PC-9 (cell line): ENCODE measurements around the gene ZSWIM8. TPM values are rescaled to one million over a fixed set of nuclear protein-coding genes. Genes with fewer than 3 reads are reported as not detected.
A peak's percentile ranks its signal among the peaks of the same experiment; 100 is the strongest.

ENCODE experiments used
- BruUV-seq: library from RNA; stranded (reverse); fragments of 400-500 nt; replicated peaks from 2 replicates; lab custom pipeline; 2021; lab: Mats Ljungman, UMichigan
- CTCF ChIA-PET: fragments of 300-600 bp; sonication (Branson Sonifier 250); formaldehyde crosslinking; loops from one replicate; lab custom pipeline; 2022; ENCODE audit warnings: antibody characterized with exemption; lab: Charles Lee
- POLR2A ChIA-PET: fragments of 300-600 bp; sonication (Branson Sonifier 250); formaldehyde crosslinking; loops from one replicate; lab custom pipeline; 2022; ENCODE audit warnings: antibody characterized with exemption; ENCODE audit not compliant: unreplicated experiment; lab: Charles Lee
- DNase-seq, 2 experiments: peaks; one replicate each; pipeline versions ENCODE4 v3.0.0 to v3.0.0-alpha.2; 2015 to 2022; ENCODE audit warnings: mixed read lengths in 1 of 2
- H2AFZ ChIP-seq: fragments of 200-600 bp; sonication (generic); 2 replicates; pipeline ENCODE4 v1.8.1; 2017; ENCODE audit warnings: antibody characterized with exemption
- H3F3A ChIP-seq: fragments of 200-600 bp; sonication (generic); 2 replicates; pipeline ENCODE4 v1.8.1; 2017; ENCODE audit warnings: antibody characterized with exemption, mild to moderate bottlenecking, low read depth; ENCODE audit not compliant: insufficient read depth
- H3K27ac ChIP-seq: fragments of 200-600 bp; sonication (generic); 2 replicates; pipeline ENCODE4 v1.6.1; 2016; ENCODE audit warnings: mixed run types
- H3K27me3 ChIP-seq: fragments of 200-600 bp; sonication (generic); 2 replicates; pipeline ENCODE4 v1.6.1; 2016; ENCODE audit warnings: low read depth, mixed run types; ENCODE audit not compliant: insufficient read depth
- H3K36me3 ChIP-seq: fragments of 200-600 bp; sonication (generic); 2 replicates; pipeline ENCODE4 v1.6.1; 2016; ENCODE audit warnings: low read depth, mixed run types
- H3K4me1 ChIP-seq: fragments of 200-600 bp; sonication (generic); replicated peaks from 2 replicates; pipeline ENCODE4 v1.6.1; 2016; ENCODE audit warnings: mixed run types; ENCODE audit not compliant: insufficient read depth
- H3K4me2 ChIP-seq: fragments of 200-600 bp; sonication (generic); 2 replicates; pipeline ENCODE4 v1.6.1; 2017; ENCODE audit warnings: mixed run types
- H3K4me3 ChIP-seq: fragments of 200-600 bp; sonication (generic); 2 replicates; pipeline ENCODE4 v1.6.1; 2016; ENCODE audit warnings: mixed run types
- H3K79me2 ChIP-seq: fragments of 200-600 bp; sonication (generic); 2 replicates; pipeline ENCODE4 v1.6.1; 2017; ENCODE audit warnings: low read depth, mixed run types
- H3K9me2 ChIP-seq: fragments of 200-600 bp; sonication (generic); 2 replicates; pipeline ENCODE4 v1.8.1; 2017; ENCODE audit warnings: mild to moderate bottlenecking; ENCODE audit not compliant: insufficient read depth
- H3K9me3 ChIP-seq: fragments of 200-600 bp; sonication (generic); 2 replicates; pipeline ENCODE4 v1.8.1; 2016; ENCODE audit warnings: low read depth; ENCODE audit not compliant: insufficient read depth
- H4K20me1 ChIP-seq: fragments of 200-600 bp; sonication (generic); 2 replicates; pipeline ENCODE4 v1.8.1; 2017; ENCODE audit not compliant: insufficient read depth
- CTCF ChIP-seq: fragments of 200-600 bp; sonication (generic); conservative IDR thresholded peaks from 2 replicates; pipeline ENCODE4 v1.6.1; 2017; ENCODE audit warnings: mixed run types, antibody characterized with exemption, mild to moderate bottlenecking, moderate library complexity
- EZH2 ChIP-seq: fragments of 200-600 bp; sonication (generic); IDR thresholded peaks from 2 replicates; pipeline ENCODE4 v1.8.0; 2017; ENCODE audit warnings: antibody characterized with exemption, low read depth
- intact Hi-C: fragments of 100-400 bp; cut with micrococcal nuclease; formaldehyde crosslinking; loops from one replicate; pipeline ENCODE4 v1.10.0; 2022; ENCODE audit not compliant: unreplicated experiment
- total RNA-seq: library from RNA; stranded (reverse); gene quantifications from 2 replicates; pipeline ENCODE4 v1.2.3, GENCODE V29; 2021

Gene ZSWIM8
- total RNA-seq, 1 experiment from 2014 or later, result 49.2 TPM

- Histone ChIP-seq H3F3A (peaks cover 14% of the 10 kb centered on the region), H3K9me3 (no peaks in the 10 kb centered on the region), H2AFZ (no peak overlapping the region), H3K9me2 (no peaks in the 10 kb centered on the region), H3K4me1 (peaks cover 11% of the 10 kb centered on the region), H3K27ac (no peak overlapping the region), H3K4me2 (no peak overlapping the region), H3K36me3 (peaks cover 50% of the 10 kb centered on the region), H3K4me3 (no peak overlapping the region), H4K20me1 (peaks cover 40% of the 10 kb centered on the region), H3K79me2 (peaks cover 15% of the 10 kb centered on the region), H3K27me3 (no peaks in the 10 kb centered on the region)
- BruUV-seq, result no TSS peak
- ChIA-PET POLR2A (interaction anchor here (0.6 kb wide), 1 partner anchor 304 kb away, joined by 7 read pairs; no protein-coding TSS in a partner anchor), CTCF (no interaction called here)
- no peak for TF ChIP-seq EZH2
- no peak for TF ChIP-seq CTCF
- intact Hi-C loops, result no loop called here
- DNase-seq, result no peak
These were observed 26.5 kb upstream of the ZSWIM8 start for GRCh38 chr10:73758704-73759511.

GRCh38 chr10:73759512-73760115, 25.8 kb upstream of the ZSWIM8 start:
- peaks cover 13% of the 10 kb centered on the region for H3K79me2 ChIP-seq
- BruUV-seq, result TSS peak; percentile 13
- H3K4me1 ChIP-seq, result peaks cover 11% of the 10 kb centered on the region
- no peak overlapping the region for H3K4me3 ChIP-seq
- DNase-seq, result peak in 1 of 2 experiments; percentile 51
- peaks cover 11% of the 10 kb centered on the region for H3F3A ChIP-seq
- H3K36me3 ChIP-seq, result peaks cover 45% of the 10 kb centered on the region
- peaks cover 38% of the 10 kb centered on the region for H4K20me1 ChIP-seq
- H2AFZ ChIP-seq, result no peak overlapping the region
- H3K27me3 ChIP-seq, result no peaks in the 10 kb centered on the region
- no peak overlapping the region for H3K27ac ChIP-seq
- TF ChIP-seq CTCF, result no peak
- TF ChIP-seq EZH2, result no peak
- no peaks in the 10 kb centered on the region for H3K9me2 ChIP-seq
- CTCF ChIA-PET, result no interaction called here
- H3K4me2 ChIP-seq, result no peak overlapping the region
- no peaks in the 10 kb centered on the region for H3K9me3 ChIP-seq
- intact Hi-C loops, result no loop called here
- POLR2A ChIA-PET, result interaction anchor here (0.6 kb wide), 1 partner anchor 305 kb away, joined by 7 read pairs; no protein-coding TSS in a partner anchor

- peaks cover 7% of the 10 kb centered on the region; the same call in 1 of the 2 replicates for H3K79me2 ChIP-seq
- CTCF ChIA-PET, result no interaction called here
- peaks cover 56% of the 10 kb centered on the region for H3K36me3 ChIP-seq
- POLR2A ChIA-PET, result no interaction called here
- H3K4me2 ChIP-seq, result no peak overlapping the region
- no peak overlapping the region for H2AFZ ChIP-seq
- H3K27ac ChIP-seq, result no peak overlapping the region
- intact Hi-C loops, result no loop called here
- H3F3A ChIP-seq, result peaks cover 9% of the 10 kb centered on the region
- no peak overlapping the region for H3K4me3 ChIP-seq
- peaks cover 11% of the 10 kb centered on the region for H3K4me1 ChIP-seq
- DNase-seq, result no peak
- H3K9me3 ChIP-seq, result no peaks in the 10 kb centered on the region
- H4K20me1 ChIP-seq, result peaks cover 36% of the 10 kb centered on the region
- no peaks in the 10 kb centered on the region for H3K9me2 ChIP-seq
- BruUV-seq, result no TSS peak
- H3K27me3 ChIP-seq, result no peaks in the 10 kb centered on the region
- TF ChIP-seq CTCF (no peak), EZH2 (no peak)
These were observed 23.6 kb upstream of the ZSWIM8 start for GRCh38 chr10:73761781-73762180.
